IPS-NIHi7 (cell line): ENCODE data around the gene PFN3.
"Not testable (repeated sequence)": the region's sequence is repeated elsewhere in the genome, so short reads cannot be mapped to it uniquely, and the experiment has no call there.

Experiments used
- DNase-seq: peaks from one replicate; pipeline ENCODE4 v3.0.0; 2012; ENCODE audit warnings: mixed read lengths; ENCODE audit errors: extremely low spot score

Gene PFN3

GRCh38 chr5:177396078-177396477, 4.4 kb downstream of the PFN3 start:
- no peak for DNase-seq

GRCh38 chr5:177393990-177394389, 6.5 kb downstream of the PFN3 start:
- DNase-seq, result no peak

GRCh38 chr5:177393206-177393765, 7.2 kb downstream of the PFN3 start:
- no peak for DNase-seq

GRCh38 chr5:177392765-177393164, 7.7 kb downstream of the PFN3 start:
- no peak for DNase-seq

GRCh38 chr5:177390363-177391300, 9.8 kb downstream of the PFN3 start:
- DNase-seq, result peak; percentile 97

- DNase-seq, result no peak
These were observed 11.0 kb downstream of the PFN3 start for GRCh38 chr5:177389241-177390169.

GRCh38 chr5:177388521-177389052, 11.9 kb downstream of the PFN3 start:
- no peak for DNase-seq

GRCh38 chr5:177387405-177387804, 13.1 kb downstream of the PFN3 start:
- no peak for DNase-seq

- no peak for DNase-seq
These were observed 13.9 kb downstream of the PFN3 start for GRCh38 chr5:177386542-177386941.

- no peak for DNase-seq
These were observed 14.7 kb downstream of the PFN3 start for GRCh38 chr5:177385720-177386119.

- no peak for DNase-seq
These were observed 16.3 kb downstream of the PFN3 start, which contains the start of gene SLC34A1 for GRCh38 chr5:177384134-177384533. TSS of gene SLC34A1 (plus strand) at chr5:177384434. CDS start at chr5:177385742, 1,308 bp downstream.

- DNase-seq, result no peak
These were observed 17.3 kb downstream of the PFN3 start for GRCh38 chr5:177383181-177383580.

- DNase-seq, result peak; percentile 62
These were observed 17.9 kb downstream of the PFN3 start for GRCh38 chr5:177382423-177383029.

- no peak for DNase-seq
These were observed 19.7 kb downstream of the PFN3 start for GRCh38 chr5:177380805-177381126.

- no peak for DNase-seq
These were observed 21.3 kb downstream of the PFN3 start for GRCh38 chr5:177378884-177379883.

- no peak for DNase-seq
These were observed 22.3 kb downstream of the PFN3 start for GRCh38 chr5:177377851-177378776.

- no peak for DNase-seq
These were observed 24.4 kb downstream of the PFN3 start for GRCh38 chr5:177376107-177376506.

- DNase-seq, result not testable (repeated sequence)
These were observed 24.9 kb downstream of the PFN3 start for GRCh38 chr5:177375516-177375915.

GRCh38 chr5:177374211-177374610, 26.2 kb downstream of the PFN3 start:
- no peak for DNase-seq
